ENCODE results near the gene SPINT2.

DNA sequence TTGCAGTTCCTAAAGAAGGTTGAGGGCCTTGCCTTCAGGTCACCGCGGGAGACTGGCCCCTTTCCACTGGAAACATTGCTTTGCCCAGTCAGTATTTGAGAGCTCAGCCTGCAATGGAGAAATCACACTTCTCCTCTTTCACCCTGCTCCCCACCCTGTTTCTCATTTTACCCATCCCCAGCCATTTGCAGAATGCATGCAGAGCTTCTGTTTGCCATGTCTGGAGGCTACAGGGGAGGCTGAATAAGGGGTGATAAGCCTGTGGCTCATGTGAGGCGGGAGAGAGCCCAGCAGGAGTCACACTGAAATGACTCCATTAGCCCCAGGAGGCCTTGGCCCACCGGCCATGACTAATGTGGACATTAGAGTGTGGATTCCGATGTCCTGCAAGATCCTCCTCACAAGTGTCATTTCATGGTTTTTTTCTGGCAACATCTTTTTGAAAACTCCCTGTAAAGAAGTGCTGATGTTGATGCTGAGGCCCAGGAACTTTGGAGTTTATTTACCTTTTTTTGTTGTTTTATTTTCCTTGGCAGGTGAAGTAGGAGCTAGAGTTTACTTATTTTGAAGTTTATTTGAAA, 6.3 kb downstream of the SPINT2 start:
- no peak for TF ChIP-seq POLR2AphosphoS5 (IDR thresholded peaks at IDR 0.05)
- TF ChIP-seq, protein P1, sequence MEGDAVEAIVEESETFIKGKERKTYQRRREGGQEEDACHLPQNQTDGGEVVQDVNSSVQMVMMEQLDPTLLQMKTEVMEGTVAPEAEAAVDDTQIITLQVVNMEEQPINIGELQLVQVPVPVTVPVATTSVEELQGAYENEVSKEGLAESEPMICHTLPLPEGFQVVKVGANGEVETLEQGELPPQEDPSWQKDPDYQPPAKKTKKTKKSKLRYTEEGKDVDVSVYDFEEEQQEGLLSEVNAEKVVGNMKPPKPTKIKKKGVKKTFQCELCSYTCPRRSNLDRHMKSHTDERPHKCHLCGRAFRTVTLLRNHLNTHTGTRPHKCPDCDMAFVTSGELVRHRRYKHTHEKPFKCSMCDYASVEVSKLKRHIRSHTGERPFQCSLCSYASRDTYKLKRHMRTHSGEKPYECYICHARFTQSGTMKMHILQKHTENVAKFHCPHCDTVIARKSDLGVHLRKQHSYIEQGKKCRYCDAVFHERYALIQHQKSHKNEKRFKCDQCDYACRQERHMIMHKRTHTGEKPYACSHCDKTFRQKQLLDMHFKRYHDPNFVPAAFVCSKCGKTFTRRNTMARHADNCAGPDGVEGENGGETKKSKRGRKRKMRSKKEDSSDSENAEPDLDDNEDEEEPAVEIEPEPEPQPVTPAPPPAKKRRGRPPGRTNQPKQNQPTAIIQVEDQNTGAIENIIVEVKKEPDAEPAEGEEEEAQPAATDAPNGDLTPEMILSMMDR (IDR thresholded peaks at IDR 0.05), result no peak
- TF ChIP-seq POLR2A (IDR thresholded peaks at IDR 0.05), result no peak
